B cell (primary cell): ENCODE data around the gene CACNG1. TPM values are rescaled to one million over a fixed set of nuclear protein-coding genes. Genes with fewer than 3 reads are reported as not detected.

Experiments used
- ATAC-seq: fragments of 200-7000 bp; cut with Tn5 transposase; one replicate; pipeline ENCODE4 v1.10.0; 2021; ENCODE audit warnings: low read depth, mild to moderate bottlenecking, moderate number of reproducible peaks, moderate library complexity
- CTCF ChIA-PET: fragments of 350-600 bp; sonication (Branson Sonifier 250); formaldehyde crosslinking; loops from one replicate; lab custom pipeline; 2021; ENCODE audit warnings: antibody characterized with exemption, inconsistent platforms; lab: Charles Lee
- POLR2A ChIA-PET: fragments of 350-600 bp; sonication (Branson Sonifier 250); formaldehyde crosslinking; loops from one replicate; lab custom pipeline; 2021; ENCODE audit warnings: antibody characterized with exemption; lab: Charles Lee
- DNase-seq: peaks from one replicate; pipeline ENCODE4 v3.0.0; 2013
- H2AFZ ChIP-seq: 2 replicates; pipeline ENCODE4 v1.6.1; 2012; ENCODE audit warnings: mild to moderate bottlenecking, low read depth, low read length; ENCODE audit not compliant: insufficient read depth, poor library complexity, severe bottlenecking
- H3K27ac ChIP-seq, 2 donors: 1 replicate in 1 of 2; 2 replicates in 1 of 2; pipeline ENCODE4 v1.5.1; 2012 to 2013; ENCODE audit warnings: low read length in 2 of 2, mild to moderate bottlenecking in 2 of 2, moderate library complexity in 1 of 2
- H3K27me3 ChIP-seq, 4 experiments: fragments of 200-600 bp in 1 of 4; sonication (generic) in 1 of 4; replicated peaks in 1 of 4; 1 replicate in 2 of 4; 2 replicates in 2 of 4; pipeline versions ENCODE4 v1.6.1 to v1.7.0; 2013 to 2016; ENCODE audit warnings: low read length in 3 of 4, mild to moderate bottlenecking in 2 of 4, mixed read lengths in 1 of 4, moderate library complexity in 1 of 4; ENCODE audit not compliant: insufficient read depth in 4 of 4, control insufficient read depth in 3 of 4; ENCODE audit errors: control extremely low read depth in 1 of 4
- H3K36me3 ChIP-seq, 2 experiments: replicated peaks in 1 of 2; 1 replicate in 1 of 2; 2 replicates in 1 of 2; pipeline versions ENCODE4 v1.6.1 to v1.7.1; 2013; ENCODE audit warnings: low read length in 1 of 2; ENCODE audit not compliant: insufficient read depth in 2 of 2, control insufficient read depth in 1 of 2; ENCODE audit errors: control extremely low read depth in 1 of 2, extremely low read depth in 1 of 2
- H3K4me1 ChIP-seq, 2 donors: fragments of 200-600 bp in 1 of 2; sonication (generic) in 1 of 2; 1 replicate in 1 of 2; 2 replicates in 1 of 2; pipeline versions ENCODE4 v1.5.1 to v1.6.1; 2013 to 2017; ENCODE audit warnings: low read length in 2 of 2; ENCODE audit not compliant: control insufficient read depth in 2 of 2, insufficient read depth in 2 of 2
- H3K4me2 ChIP-seq: replicated peaks from 2 replicates; pipeline ENCODE3; 2012; ENCODE audit warnings: mild to moderate bottlenecking, low read depth, low read length; ENCODE audit not compliant: poor library complexity, severe bottlenecking
- H3K4me3 ChIP-seq, 5 experiments: fragments of 200-600 bp in 1 of 5; sonication (generic) in 1 of 5; 1 replicate in 3 of 5; 2 replicates in 2 of 5; pipeline versions ENCODE4 v1.5.1 to v1.7.0; 2011 to 2016; ENCODE audit warnings: low read length in 4 of 5, mild to moderate bottlenecking in 4 of 5, low read depth in 2 of 5, control low read depth in 1 of 5, moderate library complexity in 1 of 5; ENCODE audit not compliant: insufficient read depth in 1 of 5; ENCODE audit errors: control extremely low read depth in 1 of 5, extremely low read depth in 1 of 5
- H3K79me2 ChIP-seq: fragments of 200-600 bp; sonication (generic); one replicate; pipeline ENCODE4 v1.6.0; 2016; ENCODE audit warnings: low read length; ENCODE audit not compliant: control insufficient read depth, insufficient read depth
- H3K9ac ChIP-seq: fragments of 200-600 bp; sonication (generic); 2 replicates; pipeline ENCODE4 v1.6.1; 2017; ENCODE audit warnings: mild to moderate bottlenecking, low read length, moderate library complexity
- H3K9me3 ChIP-seq, 3 donors: one replicate each; pipeline versions ENCODE4 v1.6.1 to v1.7.1; 2013; ENCODE audit warnings: low read length in 2 of 3; ENCODE audit not compliant: control insufficient read depth in 2 of 3, insufficient read depth in 1 of 3; ENCODE audit errors: control extremely low read depth in 1 of 3
- H4K20me1 ChIP-seq: 2 replicates; pipeline ENCODE4 v1.6.0; 2012; ENCODE audit warnings: mild to moderate bottlenecking, low read length; ENCODE audit not compliant: insufficient read depth, control insufficient read depth, poor library complexity, severe bottlenecking
- H3K27ac Mint-ChIP-seq: one replicate; pipeline ENCODE4 v1.8.0; 2021; ENCODE audit warnings: mixed read lengths
- H3K27me3 Mint-ChIP-seq: one replicate; pipeline ENCODE4 v1.8.0; 2021; ENCODE audit warnings: mixed read lengths
- H3K4me1 Mint-ChIP-seq: one replicate; pipeline ENCODE4 v1.8.0; 2021; ENCODE audit warnings: mixed read lengths
- H3K4me3 Mint-ChIP-seq: one replicate; pipeline ENCODE4 v1.8.0; 2021; ENCODE audit warnings: mixed read lengths
- H3K9me3 Mint-ChIP-seq: one replicate; pipeline ENCODE4 v1.8.0; 2022; ENCODE audit warnings: mixed read lengths; ENCODE audit not compliant: insufficient read depth
- CTCF ChIP-seq: fragments of 200-600 bp; IDR thresholded peaks from one replicate; pipeline ENCODE4 v1.8.0; 2022; ENCODE audit warnings: antibody characterized with exemption, mild to moderate bottlenecking
- EZH2 ChIP-seq: IDR thresholded peaks from 2 replicates; pipeline ENCODE4 v1.6.1; 2012; ENCODE audit warnings: borderline replicate concordance, low read depth, mild to moderate bottlenecking, moderate library complexity, low read length; ENCODE audit not compliant: insufficient read depth, poor library complexity, severe bottlenecking
- WGBS: methylation state at CpG from one replicate; pipeline ENCODE4 v1.1.5; 2013; ENCODE audit warnings: missing lambda C conversion rate; ENCODE audit not compliant: insufficient coverage; 5-methylcytosine and 5-hydroxymethylcytosine counted together
- intact Hi-C: fragments of 100-400 bp; cut with micrococcal nuclease; formaldehyde crosslinking; loops from one replicate; pipeline ENCODE4 v1.10.0; 2022
- polyA plus RNA-seq: library from polyadenylated mRNA; depleted of rRNA; stranded (reverse); fragments of >200 nt; gene quantifications from 2 replicates; pipeline ENCODE4 v1.2.3, GENCODE V29; 2012
- total RNA-seq, 2 donors: library from RNA; stranded (reverse); fragments of 120-200 nt in 1 of 2; gene quantifications; 1 replicate in 1 of 2; 2 replicates in 1 of 2; pipeline versions ENCODE4 v1.2.3 to v1.2.4, GENCODE V29; 2013 to 2022

Gene CACNG1
- total and polyA plus RNA-seq, 2 donors (not counting 1 experiment from before 2014, with no cell fraction given) = not detected

- Mint-ChIP-seq H3K4me1 (no peaks in the 10 kb centered on the region), H3K9me3 (no peaks in the 10 kb centered on the region), H3K4me3 (no peak overlapping the region), H3K27ac (no peak overlapping the region), H3K27me3 (peaks cover 6% of the 10 kb centered on the region)
- Histone ChIP-seq H3K4me3 (no peak overlapping the region), H3K9me3 (peaks cover 0 to 8% (median 0%) of the 10 kb centered on the region in 3 donors), H3K36me3 (no peaks in the 10 kb centered on the region), H3K4me1 (no peaks in the 10 kb centered on the region), H2AFZ (no peak overlapping the region), H3K27ac (no peak overlapping the region), H3K79me2 (no peaks in the 10 kb centered on the region), H3K9ac (no peak overlapping the region), H4K20me1 (no peaks in the 10 kb centered on the region), H3K4me2 (no peak overlapping the region), H3K27me3 (no peaks in the 10 kb centered on the region)
- 92% methylated on average over 10 of the region's 11 CpGs for WGBS
- CTCF ChIA-PET = no interaction called here
- intact Hi-C loops = no loop called here
- ATAC-seq (no peak), DNase-seq (no peak)
- POLR2A ChIA-PET = no interaction called here
- no peak for TF ChIP-seq CTCF
- no peak for TF ChIP-seq EZH2
Measured at GRCh38 chr17:67015001-67015400, 29.4 kb upstream of the CACNG1 start.

GRCh38 chr17:67016039-67016762 is 28.2 kb upstream of the CACNG1 start:
- Mint-ChIP-seq H3K27ac (no peak overlapping the region), H3K4me1 (no peaks in the 10 kb centered on the region), H3K27me3 (peaks cover under 1% of the 10 kb centered on the region), H3K4me3 (no peak overlapping the region), H3K9me3 (no peaks in the 10 kb centered on the region)
- Histone ChIP-seq H2AFZ (no peak overlapping the region), H3K4me2 (no peak overlapping the region), H3K4me3 (no peak overlapping the region), H3K27ac (no peak overlapping the region), H3K36me3 (no peaks in the 10 kb centered on the region), H3K4me1 (no peaks in the 10 kb centered on the region), H3K27me3 (no peaks in the 10 kb centered on the region), H3K9me3 (peaks cover 0 to 5% (median 0%) of the 10 kb centered on the region in 3 donors), H3K79me2 (no peaks in the 10 kb centered on the region), H3K9ac (no peak overlapping the region), H4K20me1 (no peaks in the 10 kb centered on the region)
- ATAC-seq (no peak), DNase-seq (no peak)
- 76% methylated on average over 17 of the region's 17 CpGs for WGBS
- TF ChIP-seq EZH2 = no peak
- TF ChIP-seq CTCF = no peak
- CTCF ChIA-PET = no interaction called here
- intact Hi-C loops = no loop called here
- POLR2A ChIA-PET = no interaction called here
